Amygdala (tissue), 56 donors: Measurements from ENCODE around the gene NSDHL.
"Not testable (repeated sequence)": the region's sequence is repeated elsewhere in the genome, so short reads cannot be mapped to it uniquely, and the experiment has no call there.

ENCODE experiments used
- DNase-seq, 56 donors: peaks; one replicate each; lab custom pipeline; 2025; lab: John Stamatoyannopoulos, UW

The NSDHL gene

GRCh38 chrX:152910018-152910417 lies 79.2 kb downstream of the NSDHL start:
- DNase-seq: not testable (repeated sequence)

GRCh38 chrX:152912106-152912505 lies 81.2 kb downstream of the NSDHL start:
- DNase-seq: no peak

- no peak for DNase-seq
These were observed 81.8 kb downstream of the NSDHL start for GRCh38 chrX:152912641-152913040.

GRCh38 chrX:152913346-152913745 lies 82.5 kb downstream of the NSDHL start:
- DNase-seq: no peak

GRCh38 chrX:152913910-152914309 lies 83.0 kb downstream of the NSDHL start:
- no peak for DNase-seq

- peak in 5 of 56 donors; percentile 1 to 28 (median 6) for DNase-seq
These were observed 84.8 kb downstream of the NSDHL start for GRCh38 chrX:152915541-152916241.

GRCh38 chrX:152917656-152918579 lies 87.1 kb downstream of the NSDHL start:
- DNase-seq: peak in 10 of 56 donors; percentile 2 to 39 (median 16)

- no peak for DNase-seq
These were observed 87.8 kb downstream of the NSDHL start for GRCh38 chrX:152918707-152919106.
